ENCODE measurements around the gene AKAP7.
"Not testable (repeated sequence)": the region's sequence is repeated elsewhere in the genome, so short reads cannot be mapped to it uniquely, and the experiment has no call there.

Gene AKAP7

GRCh38 chr6:131258816-131259476 lies 123.7 kb downstream of the AKAP7 start:
- no peak for DNase-seq
- H3K9me3 ChIP-seq (ENCODE audit: control insufficient read depth, low read length), result no peaks in the 10 kb centered on the region
- H3K27ac ChIP-seq (ENCODE audit: insufficient read depth, low read length, poor library complexity, severe bottlenecking), result no peak overlapping the region

GRCh38 chr6:131260960-131261359 lies 125.7 kb downstream of the AKAP7 start:
- not testable (repeated sequence) for DNase-seq; H3K4me1 ChIP-seq (ENCODE audit: control insufficient read depth, insufficient read depth, low read length, poor library complexity, severe bottlenecking); H3K27ac ChIP-seq (ENCODE audit: insufficient read depth, low read length, poor library complexity, severe bottlenecking); H3K4me3 ChIP-seq (ENCODE audit: insufficient read depth, low read depth, low read length, poor library complexity, severe bottlenecking); H3K27me3 ChIP-seq (replicated peaks; ENCODE audit: control insufficient read depth, insufficient read depth, low read length, poor library complexity, severe bottlenecking); H3K9me3 ChIP-seq (ENCODE audit: control insufficient read depth, low read length); H3K36me3 ChIP-seq (ENCODE audit: control insufficient read depth, insufficient read depth, low read length)

More at GRCh38 chr6:131258816-131259476, 123.7 kb downstream of the AKAP7 start:
- no peaks in the 10 kb centered on the region for H3K27me3 ChIP-seq (replicated peaks; ENCODE audit: control insufficient read depth, insufficient read depth, low read length, poor library complexity, severe bottlenecking)
- H3K4me1 ChIP-seq (ENCODE audit: control insufficient read depth, insufficient read depth, low read length, poor library complexity, severe bottlenecking), result no peaks in the 10 kb centered on the region
- no peak overlapping the region for H3K4me3 ChIP-seq (ENCODE audit: insufficient read depth, low read depth, low read length, poor library complexity, severe bottlenecking)
- no peaks in the 10 kb centered on the region for H3K36me3 ChIP-seq (ENCODE audit: control insufficient read depth, insufficient read depth, low read length)

GRCh38 chr6:131262060-131262459 lies 126.8 kb downstream of the AKAP7 start:
- no peaks in the 10 kb centered on the region for H3K9me3 ChIP-seq (ENCODE audit: control insufficient read depth, low read length)
- H3K27me3 ChIP-seq (replicated peaks; ENCODE audit: control insufficient read depth, insufficient read depth, low read length, poor library complexity, severe bottlenecking), result no peaks in the 10 kb centered on the region
- no peak for DNase-seq
- H3K36me3 ChIP-seq (ENCODE audit: control insufficient read depth, insufficient read depth, low read length), result no peaks in the 10 kb centered on the region
- H3K4me1 ChIP-seq (ENCODE audit: control insufficient read depth, insufficient read depth, low read length, poor library complexity, severe bottlenecking), result no peaks in the 10 kb centered on the region
- no peak overlapping the region for H3K27ac ChIP-seq (ENCODE audit: insufficient read depth, low read length, poor library complexity, severe bottlenecking)
- H3K4me3 ChIP-seq (ENCODE audit: insufficient read depth, low read depth, low read length, poor library complexity, severe bottlenecking), result no peak overlapping the region

- H3K4me1 ChIP-seq (ENCODE audit: control insufficient read depth, insufficient read depth, low read length, poor library complexity, severe bottlenecking), result no peaks in the 10 kb centered on the region
- H3K36me3 ChIP-seq (ENCODE audit: control insufficient read depth, insufficient read depth, low read length), result no peaks in the 10 kb centered on the region
- no peak overlapping the region for H3K4me3 ChIP-seq (ENCODE audit: insufficient read depth, low read depth, low read length, poor library complexity, severe bottlenecking)
- H3K9me3 ChIP-seq (ENCODE audit: control insufficient read depth, low read length), result no peaks in the 10 kb centered on the region
- DNase-seq, result no peak
- H3K27me3 ChIP-seq (replicated peaks; ENCODE audit: control insufficient read depth, insufficient read depth, low read length, poor library complexity, severe bottlenecking), result no peaks in the 10 kb centered on the region
- H3K27ac ChIP-seq (ENCODE audit: insufficient read depth, low read length, poor library complexity, severe bottlenecking), result no peak overlapping the region
These were observed 130.7 kb downstream of the AKAP7 start for GRCh38 chr6:131265939-131266338.

DNA sequence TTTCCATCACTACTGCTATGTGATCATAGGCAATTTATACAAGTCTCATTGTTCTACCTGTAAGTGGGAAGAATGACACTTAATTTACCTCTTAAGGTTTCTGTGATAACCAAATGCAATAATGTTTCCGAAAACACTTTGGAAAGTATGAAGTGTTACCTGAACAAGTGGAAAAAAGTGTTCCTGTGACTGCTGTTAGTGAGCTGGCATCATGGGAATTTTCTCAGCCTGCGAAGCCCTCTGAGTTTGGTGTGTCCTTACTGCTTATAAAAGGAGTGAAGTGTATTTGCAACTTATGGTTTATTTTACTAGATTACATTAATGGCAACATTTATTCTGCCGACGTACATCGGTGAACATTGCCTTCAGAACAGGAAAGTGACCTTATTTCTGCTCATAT lies 133.0 kb downstream of the AKAP7 start:
- Histone ChIP-seq H3K36me3 (ENCODE audit: control insufficient read depth, insufficient read depth, low read length) (no peaks in the 10 kb centered on the region), H3K27ac (ENCODE audit: insufficient read depth, low read length, poor library complexity, severe bottlenecking) (no peak overlapping the region), H3K27me3 (replicated peaks; ENCODE audit: control insufficient read depth, insufficient read depth, low read length, poor library complexity, severe bottlenecking) (no peaks in the 10 kb centered on the region), H3K4me3 (ENCODE audit: insufficient read depth, low read depth, low read length, poor library complexity, severe bottlenecking) (no peak overlapping the region), H3K9me3 (ENCODE audit: control insufficient read depth, low read length) (no peaks in the 10 kb centered on the region), H3K4me1 (ENCODE audit: control insufficient read depth, insufficient read depth, low read length, poor library complexity, severe bottlenecking) (no peaks in the 10 kb centered on the region)
- no peak for DNase-seq

GRCh38 chr6:131269565-131270391 lies 134.5 kb downstream of the AKAP7 start:
- Histone ChIP-seq H3K4me1 (ENCODE audit: control insufficient read depth, insufficient read depth, low read length, poor library complexity, severe bottlenecking) (no peaks in the 10 kb centered on the region), H3K9me3 (ENCODE audit: control insufficient read depth, low read length) (no peaks in the 10 kb centered on the region), H3K27me3 (replicated peaks; ENCODE audit: control insufficient read depth, insufficient read depth, low read length, poor library complexity, severe bottlenecking) (no peaks in the 10 kb centered on the region), H3K27ac (ENCODE audit: insufficient read depth, low read length, poor library complexity, severe bottlenecking) (no peak overlapping the region), H3K4me3 (ENCODE audit: insufficient read depth, low read depth, low read length, poor library complexity, severe bottlenecking) (no peak overlapping the region), H3K36me3 (ENCODE audit: control insufficient read depth, insufficient read depth, low read length) (no peaks in the 10 kb centered on the region)
- DNase-seq, result no peak

- Histone ChIP-seq H3K4me1 (ENCODE audit: control insufficient read depth, insufficient read depth, low read length, poor library complexity, severe bottlenecking) (no peaks in the 10 kb centered on the region), H3K27me3 (replicated peaks; ENCODE audit: control insufficient read depth, insufficient read depth, low read length, poor library complexity, severe bottlenecking) (no peaks in the 10 kb centered on the region), H3K27ac (ENCODE audit: insufficient read depth, low read length, poor library complexity, severe bottlenecking) (no peak overlapping the region), H3K4me3 (ENCODE audit: insufficient read depth, low read depth, low read length, poor library complexity, severe bottlenecking) (no peak overlapping the region), H3K36me3 (ENCODE audit: control insufficient read depth, insufficient read depth, low read length) (no peaks in the 10 kb centered on the region), H3K9me3 (ENCODE audit: control insufficient read depth, low read length) (no peaks in the 10 kb centered on the region)
- no peak for DNase-seq
These were observed 135.3 kb downstream of the AKAP7 start for GRCh38 chr6:131270534-131270933.

DNA sequence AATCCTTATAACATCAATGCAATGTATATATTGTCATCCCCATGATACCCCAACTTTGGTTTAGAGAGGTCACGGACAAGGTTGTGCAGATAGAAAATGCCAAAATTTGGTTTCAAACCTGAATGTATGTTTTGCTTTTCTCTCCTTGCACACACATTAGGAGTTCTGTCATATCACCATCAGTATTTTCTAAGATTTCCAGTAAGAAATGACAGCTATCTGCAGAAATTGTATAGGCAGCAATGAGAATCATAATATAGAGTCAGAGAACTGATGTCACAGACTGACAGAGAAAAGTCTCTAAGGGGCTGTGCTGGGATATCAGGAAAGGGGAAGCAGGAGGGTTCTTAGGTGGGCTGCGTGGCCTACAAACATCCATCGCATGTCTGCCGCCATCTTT lies 140.0 kb downstream of the AKAP7 start:
- DNase-seq, result no peak
- Histone ChIP-seq H3K4me3 (ENCODE audit: insufficient read depth, low read depth, low read length, poor library complexity, severe bottlenecking) (no peak overlapping the region), H3K27me3 (replicated peaks; ENCODE audit: control insufficient read depth, insufficient read depth, low read length, poor library complexity, severe bottlenecking) (no peaks in the 10 kb centered on the region), H3K4me1 (ENCODE audit: control insufficient read depth, insufficient read depth, low read length, poor library complexity, severe bottlenecking) (peaks cover 2% of the 10 kb centered on the region), H3K9me3 (ENCODE audit: control insufficient read depth, low read length) (no peaks in the 10 kb centered on the region), H3K27ac (ENCODE audit: insufficient read depth, low read length, poor library complexity, severe bottlenecking) (no peak overlapping the region), H3K36me3 (ENCODE audit: control insufficient read depth, insufficient read depth, low read length) (no peaks in the 10 kb centered on the region)

- Histone ChIP-seq H3K4me3 (ENCODE audit: insufficient read depth, low read depth, low read length, poor library complexity, severe bottlenecking) (no peak overlapping the region), H3K36me3 (ENCODE audit: control insufficient read depth, insufficient read depth, low read length) (no peaks in the 10 kb centered on the region), H3K4me1 (ENCODE audit: control insufficient read depth, insufficient read depth, low read length, poor library complexity, severe bottlenecking) (peaks cover 22% of the 10 kb centered on the region), H3K9me3 (ENCODE audit: control insufficient read depth, low read length) (no peaks in the 10 kb centered on the region), H3K27me3 (replicated peaks; ENCODE audit: control insufficient read depth, insufficient read depth, low read length, poor library complexity, severe bottlenecking) (no peaks in the 10 kb centered on the region), H3K27ac (ENCODE audit: insufficient read depth, low read length, poor library complexity, severe bottlenecking) (no peak overlapping the region)
- DNase-seq, result no peak
These were observed 142.3 kb downstream of the AKAP7 start for GRCh38 chr6:131277591-131277990.

Measured in effector memory CD4-positive, alpha-beta T cell (primary cell).